Measurements from ENCODE around the gene BGLAP. TPM values are rescaled to one million over a fixed set of nuclear protein-coding genes. Genes with fewer than 3 reads are reported as not detected.

BGLAP gene
- total and polyA plus RNA-seq, 2 of the 13 experiments (the other 11 are each of a cell fraction or from before 2014, with no cell fraction given) = 0.62 to 1.6 TPM

DNA sequence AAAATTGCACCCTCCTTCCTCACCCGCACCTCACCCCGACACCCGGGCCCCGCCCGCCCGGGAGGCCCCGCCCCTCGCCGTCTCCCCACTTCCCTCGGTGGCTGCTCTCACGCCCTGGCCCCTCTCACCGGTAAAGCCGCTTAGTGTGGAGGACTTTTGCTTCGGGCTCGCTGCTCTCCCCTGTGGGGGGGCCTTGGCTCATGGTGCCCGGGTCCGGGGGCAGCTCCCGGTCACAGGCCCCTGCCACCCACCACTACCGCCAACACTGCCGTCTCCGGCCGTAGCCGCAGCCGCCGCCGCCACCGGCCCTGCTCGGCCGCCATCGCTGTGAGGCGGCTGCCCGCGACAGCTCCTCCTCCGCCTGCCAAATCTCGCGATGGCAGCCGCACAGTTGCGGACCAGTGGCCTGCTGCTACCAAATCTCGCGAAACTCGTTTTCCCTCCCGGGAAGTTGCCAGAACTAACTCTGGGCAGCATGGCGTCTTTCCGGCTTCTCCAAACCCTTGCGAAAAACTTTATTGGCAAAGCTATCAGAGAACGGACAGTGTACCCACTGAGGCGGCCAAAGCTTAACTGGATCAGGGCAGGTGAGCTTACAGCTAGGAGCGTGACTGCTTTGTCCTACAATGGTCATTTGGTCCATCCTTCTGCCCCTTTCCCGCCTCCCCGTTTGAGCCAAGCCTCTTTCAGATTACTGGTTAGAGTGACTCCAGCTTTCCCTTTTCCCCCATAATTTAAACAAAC, 40.7 kb downstream of the BGLAP start, which contains the start of gene SMG5 (continued):
- TF ChIP-seq, protein P1, sequence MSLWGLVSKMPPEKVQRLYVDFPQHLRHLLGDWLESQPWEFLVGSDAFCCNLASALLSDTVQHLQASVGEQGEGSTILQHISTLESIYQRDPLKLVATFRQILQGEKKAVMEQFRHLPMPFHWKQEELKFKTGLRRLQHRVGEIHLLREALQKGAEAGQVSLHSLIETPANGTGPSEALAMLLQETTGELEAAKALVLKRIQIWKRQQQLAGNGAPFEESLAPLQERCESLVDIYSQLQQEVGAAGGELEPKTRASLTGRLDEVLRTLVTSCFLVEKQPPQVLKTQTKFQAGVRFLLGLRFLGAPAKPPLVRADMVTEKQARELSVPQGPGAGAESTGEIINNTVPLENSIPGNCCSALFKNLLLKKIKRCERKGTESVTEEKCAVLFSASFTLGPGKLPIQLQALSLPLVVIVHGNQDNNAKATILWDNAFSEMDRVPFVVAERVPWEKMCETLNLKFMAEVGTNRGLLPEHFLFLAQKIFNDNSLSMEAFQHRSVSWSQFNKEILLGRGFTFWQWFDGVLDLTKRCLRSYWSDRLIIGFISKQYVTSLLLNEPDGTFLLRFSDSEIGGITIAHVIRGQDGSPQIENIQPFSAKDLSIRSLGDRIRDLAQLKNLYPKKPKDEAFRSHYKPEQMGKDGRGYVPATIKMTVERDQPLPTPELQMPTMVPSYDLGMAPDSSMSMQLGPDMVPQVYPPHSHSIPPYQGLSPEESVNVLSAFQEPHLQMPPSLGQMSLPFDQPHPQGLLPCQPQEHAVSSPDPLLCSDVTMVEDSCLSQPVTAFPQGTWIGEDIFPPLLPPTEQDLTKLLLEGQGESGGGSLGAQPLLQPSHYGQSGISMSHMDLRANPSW (CRISPR knock-in tag; IDR thresholded peaks at IDR 0.05; ENCODE audit: borderline replicate concordance) = no peak
- TF ChIP-seq SMC3 (IDR thresholded peaks at IDR 0.05; ENCODE audit: low read length) (no peak), ZNF724P (CRISPR knock-in tag; IDR thresholded peaks at IDR 0.05; ENCODE audit: borderline replicate concordance) (no peak; the same call in 1 of the 2 replicates), CEBPB (IDR thresholded peaks at IDR 0.05; ENCODE audit: borderline replicate concordance, low read depth, low read length) (no peak), ZNF260 (CRISPR knock-in tag; IDR thresholded peaks at IDR 0.05; ENCODE audit: borderline replicate concordance, low read depth) (no peak), CENPT (CRISPR knock-in tag; IDR thresholded peaks at IDR 0.05; ENCODE audit: low read depth) (peak; percentile 48; the same call in 1 of the 2 replicates), ZNF775 (CRISPR knock-in tag; IDR thresholded peaks at IDR 0.05; ENCODE audit: borderline replicate concordance) (peak; percentile 23; the same call in 1 of the 2 replicates), ZNF496 (CRISPR knock-in tag; IDR thresholded peaks at IDR 0.05; ENCODE audit: insufficient replicate concordance) (no peak), ZMYM3 (CRISPR knock-in tag; IDR thresholded peaks at IDR 0.05) (0 out of 2 replicates have a peak, but pooled peaks have one; percentile 26), NCOR1 (IDR thresholded peaks at IDR 0.05; ENCODE audit: borderline replicate concordance, low read length) (peak; percentile 45; the same call in 1 of the 2 replicates), ZNF773 (CRISPR knock-in tag; IDR thresholded peaks at IDR 0.05; ENCODE audit: borderline replicate concordance) (0 out of 2 replicates have a peak, but pooled peaks have one; percentile 13), ZNF430 (CRISPR knock-in tag; IDR thresholded peaks at IDR 0.05) (peak; percentile 57; the same call in 1 of the 2 replicates)
- TF ChIP-seq, protein P2, sequence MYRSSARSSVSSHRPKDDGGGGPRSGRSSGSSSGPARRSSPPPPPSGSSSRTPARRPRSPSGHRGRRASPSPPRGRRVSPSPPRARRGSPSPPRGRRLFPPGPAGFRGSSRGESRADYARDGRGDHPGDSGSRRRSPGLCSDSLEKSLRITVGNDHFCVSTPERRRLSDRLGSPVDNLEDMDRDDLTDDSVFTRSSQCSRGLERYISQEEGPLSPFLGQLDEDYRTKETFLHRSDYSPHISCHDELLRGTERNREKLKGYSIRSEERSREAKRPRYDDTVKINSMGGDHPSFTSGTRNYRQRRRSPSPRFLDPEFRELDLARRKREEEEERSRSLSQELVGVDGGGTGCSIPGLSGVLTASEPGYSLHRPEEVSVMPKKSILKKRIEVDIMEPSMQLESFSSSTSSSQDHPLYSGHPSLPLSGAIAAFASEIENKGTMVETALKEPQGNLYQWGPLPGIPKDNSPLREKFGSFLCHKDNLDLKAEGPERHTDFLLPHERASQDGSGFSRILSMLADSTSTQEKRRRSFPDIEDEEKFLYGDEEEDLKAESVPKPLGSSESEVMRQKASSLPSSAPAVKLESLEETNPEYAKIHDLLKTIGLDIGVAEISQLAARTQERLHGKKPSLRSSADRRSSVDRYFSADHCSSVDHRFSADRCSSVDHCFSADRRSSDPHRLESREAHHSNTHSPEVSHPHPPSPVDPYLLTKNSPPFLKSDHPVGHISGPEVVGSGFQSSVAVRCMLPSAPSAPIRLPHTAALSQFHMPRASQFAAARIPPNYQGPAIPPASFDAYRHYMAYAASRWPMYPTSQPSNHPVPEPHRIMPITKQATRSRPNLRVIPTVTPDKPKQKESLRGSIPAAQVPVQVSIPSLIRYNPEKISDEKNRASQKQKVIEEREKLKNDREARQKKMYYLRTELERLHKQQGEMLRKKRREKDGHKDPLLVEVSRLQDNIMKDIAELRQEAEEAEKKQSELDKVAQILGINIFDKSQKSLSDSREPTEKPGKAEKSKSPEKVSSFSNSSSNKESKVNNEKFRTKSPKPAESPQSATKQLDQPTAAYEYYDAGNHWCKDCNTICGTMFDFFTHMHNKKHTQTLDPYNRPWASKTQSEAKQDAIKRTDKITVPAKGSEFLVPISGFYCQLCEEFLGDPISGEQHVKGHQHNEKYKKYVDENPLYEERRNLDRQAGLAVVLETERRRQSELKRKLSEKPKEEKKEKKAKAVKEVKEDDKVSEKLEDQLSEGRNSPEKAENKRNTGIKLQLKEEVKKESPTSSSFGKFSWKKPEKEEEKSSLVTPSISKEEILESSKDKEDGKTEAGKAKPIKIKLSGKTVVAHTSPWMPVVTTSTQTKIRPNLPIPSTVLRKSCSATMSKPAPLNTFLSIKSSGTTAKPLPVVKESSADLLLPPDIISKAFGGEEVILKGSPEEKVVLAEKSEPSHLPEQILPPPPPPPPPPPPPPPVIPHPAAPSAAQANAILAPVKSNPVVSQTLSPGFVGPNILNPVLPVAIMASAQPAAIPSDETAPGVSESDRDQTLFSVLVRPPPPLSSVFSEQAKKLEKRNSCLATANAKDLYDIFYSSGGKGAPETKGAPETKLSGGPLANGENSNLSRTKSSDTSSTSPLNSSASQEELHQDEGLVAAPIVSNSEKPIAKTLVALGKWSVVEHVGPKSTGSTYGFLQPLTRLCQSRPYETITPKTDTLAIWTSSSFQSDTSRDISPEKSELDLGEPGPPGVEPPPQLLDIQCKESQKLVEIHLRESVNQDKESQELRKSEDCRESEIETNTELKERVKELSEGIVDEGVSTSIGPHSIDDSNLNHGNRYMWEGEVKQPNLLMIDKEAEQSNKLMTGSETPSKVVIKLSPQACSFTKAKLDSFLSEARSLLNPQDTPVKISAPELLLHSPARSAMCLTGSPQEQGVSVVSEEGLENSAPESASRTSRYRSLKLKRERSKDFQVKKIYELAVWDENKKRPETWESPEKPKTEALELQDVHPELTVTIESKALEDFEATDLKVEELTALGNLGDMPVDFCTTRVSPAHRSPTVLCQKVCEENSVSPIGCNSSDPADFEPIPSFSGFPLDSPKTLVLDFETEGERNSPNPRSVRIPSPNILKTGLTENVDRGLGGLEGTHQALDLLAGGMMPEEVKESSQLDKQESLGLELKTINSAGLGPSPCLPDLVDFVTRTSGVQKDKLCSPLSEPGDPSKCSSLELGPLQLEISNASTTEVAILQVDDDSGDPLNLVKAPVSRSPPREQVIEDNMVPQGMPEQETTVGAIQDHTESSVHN (CRISPR knock-in tag; IDR thresholded peaks at IDR 0.05) = no peak; the same call in 1 of the 2 replicates
- TF ChIP-seq, protein P3, sequence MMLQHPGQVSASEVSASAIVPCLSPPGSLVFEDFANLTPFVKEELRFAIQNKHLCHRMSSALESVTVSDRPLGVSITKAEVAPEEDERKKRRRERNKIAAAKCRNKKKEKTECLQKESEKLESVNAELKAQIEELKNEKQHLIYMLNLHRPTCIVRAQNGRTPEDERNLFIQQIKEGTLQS (CRISPR knock-in tag; IDR thresholded peaks at IDR 0.05) = peak; percentile 40; the same call in 1 of the 2 replicates
- TF ChIP-seq, protein P4, sequence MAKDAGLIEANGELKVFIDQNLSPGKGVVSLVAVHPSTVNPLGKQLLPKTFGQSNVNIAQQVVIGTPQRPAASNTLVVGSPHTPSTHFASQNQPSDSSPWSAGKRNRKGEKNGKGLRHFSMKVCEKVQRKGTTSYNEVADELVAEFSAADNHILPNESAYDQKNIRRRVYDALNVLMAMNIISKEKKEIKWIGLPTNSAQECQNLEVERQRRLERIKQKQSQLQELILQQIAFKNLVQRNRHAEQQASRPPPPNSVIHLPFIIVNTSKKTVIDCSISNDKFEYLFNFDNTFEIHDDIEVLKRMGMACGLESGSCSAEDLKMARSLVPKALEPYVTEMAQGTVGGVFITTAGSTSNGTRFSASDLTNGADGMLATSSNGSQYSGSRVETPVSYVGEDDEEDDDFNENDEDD (CRISPR knock-in tag; IDR thresholded peaks at IDR 0.05; ENCODE audit: borderline replicate concordance) = peak; percentile 91

Measured in HepG2 (cell line).